Amygdala (tissue), 56 donors: ENCODE data around the gene SPDYC.

Source experiments
- DNase-seq, 56 donors: peaks; one replicate each; lab custom pipeline; 2025; lab: John Stamatoyannopoulos, UW

Gene SPDYC

DNA sequence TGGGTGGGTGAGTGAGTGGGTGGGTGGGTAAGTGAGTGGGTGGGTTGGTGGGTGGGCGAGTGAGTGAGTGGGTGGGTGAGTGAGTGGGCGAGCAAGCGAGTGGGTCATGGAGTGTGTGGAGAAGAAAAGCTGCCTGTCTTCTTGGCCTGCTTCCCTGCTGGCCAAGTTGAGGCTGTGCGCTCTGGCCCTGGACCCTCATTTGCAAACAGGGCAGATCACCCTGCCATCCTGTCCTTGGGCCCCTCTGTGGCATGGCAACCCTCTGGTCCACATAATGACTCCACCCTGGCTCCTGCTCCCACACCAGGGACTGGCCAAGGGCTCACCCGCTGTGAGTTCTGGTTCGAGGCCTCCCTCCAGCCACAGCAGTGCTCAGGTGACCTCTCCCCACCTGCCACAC, 46.8 kb downstream of the SPDYC start:
- peak in 2 of 56 donors; percentile 26 to 69 for DNase-seq

DNA sequence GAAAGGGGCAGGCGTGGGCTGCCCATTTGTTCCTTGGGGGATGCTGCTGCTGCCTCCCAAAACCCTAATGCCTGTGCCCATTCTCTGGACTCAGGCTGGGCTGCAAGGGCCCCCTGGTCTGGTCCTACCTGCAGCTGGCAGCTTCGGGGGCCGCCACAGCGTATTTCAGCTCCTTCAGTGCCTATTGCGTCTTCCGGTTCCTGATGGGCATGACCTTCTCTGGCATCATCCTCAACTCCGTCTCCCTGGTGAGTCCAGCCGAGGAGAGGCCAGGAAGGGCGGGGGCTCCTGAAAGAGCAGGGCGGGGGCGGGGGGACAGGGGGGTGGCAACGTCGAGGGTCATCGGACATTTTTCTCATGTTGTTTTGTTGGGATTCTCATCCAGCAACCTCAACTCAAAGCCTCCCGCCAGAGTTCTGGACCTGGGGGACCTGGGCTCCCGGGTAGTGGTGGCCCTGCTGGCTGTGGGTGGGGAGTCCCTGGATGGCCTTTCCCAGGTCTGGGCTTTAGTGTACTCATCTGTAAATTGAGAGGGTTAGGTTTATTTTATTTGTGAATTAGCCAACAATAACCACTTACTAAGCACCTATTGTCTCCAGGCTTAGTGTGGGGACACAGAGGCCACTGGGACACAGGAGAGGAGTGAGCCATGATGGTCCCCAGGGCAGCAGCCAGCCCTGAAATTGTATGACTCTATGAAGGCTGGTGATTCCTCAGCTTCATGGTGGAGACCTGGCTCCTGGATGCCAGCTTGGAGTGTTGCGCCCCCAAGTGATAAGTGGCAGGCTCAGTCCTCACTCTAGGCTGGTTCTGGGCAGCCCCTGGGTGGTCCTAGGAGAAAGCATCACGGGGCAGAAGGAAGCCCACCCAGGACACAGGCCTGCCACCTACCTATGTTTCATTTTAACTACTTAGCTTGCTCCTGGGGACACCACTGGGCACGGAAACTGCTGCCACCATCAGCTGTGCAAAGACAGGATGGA, 47.7 kb downstream of the SPDYC start:
- no peak for DNase-seq

DNA sequence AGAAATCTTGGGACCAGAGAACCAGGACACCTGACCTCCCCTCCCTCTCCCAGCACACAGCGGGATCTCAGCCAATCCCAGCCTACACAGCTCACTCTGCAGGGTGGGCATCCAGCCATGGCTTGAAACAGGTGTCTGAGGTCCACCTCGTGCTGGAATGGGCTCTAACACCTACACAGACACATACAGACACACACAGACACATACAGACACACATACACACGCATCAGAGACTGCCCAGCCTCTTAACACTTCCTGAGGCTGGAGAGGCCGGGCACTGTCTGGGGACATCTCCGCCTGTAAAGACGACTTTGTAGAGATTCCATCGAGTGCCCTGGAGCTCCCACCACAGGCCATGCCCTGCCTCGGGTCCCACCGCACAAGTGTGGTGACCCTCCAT, 48.4 kb downstream of the SPDYC start:
- no peak for DNase-seq

DNA sequence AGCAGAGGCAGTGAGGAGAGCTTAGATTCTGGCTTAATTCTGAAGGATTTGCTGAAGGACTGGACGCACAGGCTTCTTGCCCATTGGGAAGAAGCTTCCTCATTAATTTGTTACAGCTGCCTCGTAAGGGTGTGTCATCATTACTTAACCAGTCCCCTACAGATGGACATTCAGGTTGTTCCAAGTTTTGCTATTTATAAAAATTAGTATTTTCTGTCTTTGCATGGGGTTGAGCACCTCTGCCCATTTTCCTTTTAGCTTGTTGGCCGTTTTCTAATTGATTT, 49.8 kb downstream of the SPDYC start:
- no peak for DNase-seq

DNA sequence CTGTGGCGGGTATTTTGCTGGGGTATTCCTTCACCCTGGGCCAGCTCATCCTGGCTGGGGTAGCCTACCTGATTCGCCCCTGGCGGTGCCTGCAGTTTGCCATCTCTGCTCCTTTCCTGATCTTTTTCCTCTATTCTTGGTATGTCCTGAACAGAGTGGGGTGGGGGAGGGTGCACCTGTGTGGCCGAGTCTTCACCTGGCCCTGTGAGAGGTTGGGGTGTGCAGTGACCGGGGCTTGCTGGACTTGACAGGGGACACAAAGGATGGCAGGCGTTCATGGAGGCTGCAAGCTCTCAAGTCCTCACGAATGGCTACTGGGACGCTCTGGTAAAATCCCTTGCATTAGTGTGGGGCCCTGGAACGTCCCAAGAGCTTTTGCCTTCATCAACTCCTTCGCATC, 51.0 kb downstream of the SPDYC start:
- no peak for DNase-seq
